Stimulated activated CD4-positive, alpha-beta T cell treated with anti-CD3 and anti-CD28 coated beads, TNF-alpha, amount 100 ng/mL, for 1 hour (primary cell): Measurements from ENCODE around the gene MACF1.

ENCODE experiments used
- DNase-seq, 3 donors: peaks; one replicate each; pipeline ENCODE4 v3.0.0-alpha.2; 2020; ENCODE audit warnings: low read depth in 3 of 3, low spot score in 1 of 3

Gene MACF1

DNA sequence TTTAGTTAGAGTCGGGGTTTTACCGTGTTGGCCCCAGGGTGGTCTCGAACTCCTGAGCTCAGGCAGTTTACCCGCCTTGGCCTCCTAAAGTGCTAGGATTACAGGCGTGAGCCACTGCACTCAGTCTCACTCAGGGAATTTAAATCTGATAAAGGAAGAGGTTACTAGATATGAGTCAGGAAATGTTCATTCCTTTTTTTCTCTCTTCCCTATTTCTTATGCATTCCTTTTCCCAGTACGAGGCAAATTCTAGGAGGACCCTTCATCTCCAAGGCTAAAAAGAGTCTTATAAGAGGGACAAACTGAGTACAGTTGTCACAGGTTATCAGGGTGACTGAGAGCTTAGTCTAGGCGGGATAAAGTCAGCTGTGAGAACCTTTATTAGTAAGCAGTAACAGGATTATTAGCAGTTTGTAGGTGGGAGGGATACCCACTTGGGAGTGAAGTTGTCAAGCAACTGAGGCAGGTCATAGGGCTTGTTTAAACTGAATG lies 9.1 kb downstream of the MACF1 start:
- no peak for DNase-seq

DNA sequence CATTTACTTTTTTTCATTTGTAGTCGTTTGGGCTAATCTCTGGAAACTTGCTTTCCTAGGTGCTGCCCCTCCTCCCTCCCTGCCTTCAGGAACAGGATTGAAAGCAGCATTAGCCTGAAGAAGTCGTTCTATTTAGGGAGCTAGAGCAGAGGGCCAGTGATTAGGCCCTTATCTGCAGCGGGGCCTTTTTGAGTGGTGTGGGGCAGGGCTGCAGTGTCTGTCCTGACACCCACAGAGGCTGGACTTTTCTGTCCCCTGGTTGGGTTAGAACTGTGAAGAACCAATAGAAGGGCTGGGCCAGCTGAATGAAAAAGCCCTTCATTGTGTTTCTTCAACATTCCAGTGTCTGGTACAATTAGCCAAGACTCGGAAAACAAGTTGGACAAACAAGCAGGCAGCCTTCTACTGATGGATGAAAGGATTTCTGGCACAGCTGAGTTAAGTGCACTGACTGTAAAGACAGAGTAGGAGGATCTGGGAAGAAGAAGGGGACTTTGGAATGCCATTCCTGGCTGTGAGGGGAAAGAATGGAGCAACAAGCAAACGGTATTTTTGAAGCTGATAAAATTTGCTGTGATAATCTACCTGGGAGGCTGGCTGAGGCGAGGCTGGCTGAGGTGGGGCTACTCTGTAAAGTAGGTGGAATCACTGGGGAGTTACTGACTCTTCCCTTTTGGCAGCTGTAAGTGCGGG lies 9.7 kb downstream of the MACF1 start:
- DNase-seq = no peak

DNA sequence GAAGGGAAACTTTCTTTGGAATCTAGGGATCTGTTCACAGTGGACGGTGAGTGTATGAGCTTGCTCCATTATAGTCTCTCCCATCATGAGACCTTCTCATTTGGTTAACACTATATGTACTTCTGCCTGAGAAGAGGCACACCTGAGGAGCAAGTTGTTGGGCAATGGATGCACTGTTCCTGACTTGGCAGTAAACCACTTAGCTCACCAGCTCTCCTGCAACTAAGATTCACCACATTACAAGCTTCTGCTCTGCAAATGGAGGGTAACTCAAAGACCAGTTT lies 10.2 kb downstream of the MACF1 start:
- DNase-seq = no peak

DNA sequence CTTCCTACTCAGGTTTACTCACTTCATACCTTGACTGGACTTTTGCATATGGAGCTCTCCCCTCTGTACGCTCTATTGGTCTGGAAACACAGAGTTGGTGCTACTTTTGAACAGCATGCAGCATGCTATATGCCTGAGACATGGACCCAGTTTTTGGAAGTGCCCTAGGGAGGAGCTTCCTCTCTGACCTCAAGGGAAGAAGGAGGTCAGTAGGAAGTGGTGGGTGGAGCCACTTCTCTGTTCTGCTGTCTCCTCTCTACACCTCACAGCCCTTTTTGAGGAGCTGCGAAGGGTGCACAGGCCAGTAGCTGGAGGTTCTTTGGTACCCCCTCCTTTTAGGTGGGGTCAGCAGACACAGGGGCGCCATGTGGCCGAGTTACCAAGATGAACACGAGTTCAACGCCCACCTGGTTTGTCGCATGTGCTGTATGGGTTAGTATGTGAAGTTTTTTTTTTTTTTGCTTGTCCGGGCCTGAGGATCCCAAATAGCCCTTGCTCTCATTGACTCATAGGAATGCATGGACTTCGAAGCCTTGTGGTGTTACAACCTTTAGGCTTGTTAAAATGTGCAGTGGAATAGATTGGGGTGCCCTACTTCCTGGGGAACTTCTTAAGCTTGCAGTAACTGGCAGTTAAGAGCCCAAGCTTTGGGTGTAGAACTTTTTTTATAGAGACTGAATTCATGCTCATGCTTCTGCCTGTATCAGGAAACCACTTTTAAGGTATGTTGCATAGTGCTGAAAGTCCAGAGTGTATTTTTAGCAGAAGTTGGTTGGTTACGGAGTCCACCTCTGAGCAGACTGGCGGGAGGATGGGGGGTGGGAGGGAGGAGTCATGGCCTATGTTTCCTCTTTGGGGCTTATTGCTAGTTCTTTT lies 10.7 kb downstream of the MACF1 start:
- no peak for DNase-seq

DNA sequence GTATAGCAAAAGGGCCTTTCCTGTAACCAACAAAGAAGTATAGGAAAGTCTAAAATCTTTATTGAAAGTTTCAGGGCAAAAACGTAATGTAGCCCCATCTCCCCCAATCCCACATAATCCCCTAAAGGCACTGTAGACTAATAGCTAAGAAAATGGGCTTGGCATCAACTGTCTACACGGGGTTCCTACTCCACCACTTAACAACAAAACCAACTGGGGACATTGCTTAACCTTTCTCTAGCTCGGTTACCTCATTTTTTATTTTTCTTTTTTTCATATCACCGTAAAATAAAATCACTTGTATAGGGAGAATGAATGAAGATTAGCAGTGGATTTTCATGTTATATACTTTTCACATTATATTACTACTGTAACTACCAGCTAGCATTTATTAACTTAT lies 12.3 kb downstream of the MACF1 start:
- DNase-seq = no peak

DNA sequence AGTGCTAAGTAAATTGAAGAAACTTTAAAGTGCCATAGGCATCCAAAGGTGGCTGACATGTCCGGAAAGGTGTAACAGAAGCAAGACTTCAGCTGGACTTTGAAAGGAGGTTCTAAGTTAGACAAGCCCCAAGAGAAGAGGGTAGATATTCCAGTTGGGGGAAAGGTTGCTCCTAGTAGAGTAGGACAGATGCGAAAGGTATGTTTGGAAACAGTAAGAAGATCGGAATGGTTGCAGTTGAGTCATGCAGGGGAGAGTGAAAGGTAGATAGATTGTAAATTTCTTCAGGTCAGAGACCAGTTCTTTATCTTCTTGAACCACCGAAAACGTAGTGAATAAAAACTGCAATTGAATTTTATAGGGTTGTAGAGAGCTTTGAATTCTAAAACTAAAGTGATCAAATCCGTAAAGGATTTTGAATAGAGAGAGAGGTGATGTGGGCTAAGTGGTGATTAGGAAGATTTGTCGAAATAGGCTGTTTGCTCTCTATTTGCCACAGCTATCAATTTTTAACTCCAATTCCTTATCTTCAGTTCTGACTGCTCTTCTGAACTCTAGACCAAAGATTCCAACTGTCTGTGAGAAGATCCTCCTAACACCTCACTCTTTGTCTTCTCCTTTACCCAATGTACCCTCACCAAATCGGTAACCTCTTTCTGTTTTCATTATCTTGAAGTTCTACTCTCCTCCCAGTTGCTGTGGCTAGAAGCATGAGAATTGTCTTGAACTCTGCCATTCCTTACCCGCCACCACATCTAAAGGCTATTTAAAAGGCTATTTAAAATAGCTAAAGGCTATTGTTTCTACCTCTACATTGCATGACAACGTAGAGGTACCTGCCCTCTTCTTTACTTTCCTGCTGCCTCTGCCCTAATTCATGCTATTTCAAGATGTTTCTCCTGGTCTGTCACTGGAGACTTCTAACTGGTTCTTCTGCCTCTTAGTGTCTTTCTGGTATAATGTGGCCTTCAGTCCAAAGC lies 16.7 kb downstream of the MACF1 start:
- no peak for DNase-seq

DNA sequence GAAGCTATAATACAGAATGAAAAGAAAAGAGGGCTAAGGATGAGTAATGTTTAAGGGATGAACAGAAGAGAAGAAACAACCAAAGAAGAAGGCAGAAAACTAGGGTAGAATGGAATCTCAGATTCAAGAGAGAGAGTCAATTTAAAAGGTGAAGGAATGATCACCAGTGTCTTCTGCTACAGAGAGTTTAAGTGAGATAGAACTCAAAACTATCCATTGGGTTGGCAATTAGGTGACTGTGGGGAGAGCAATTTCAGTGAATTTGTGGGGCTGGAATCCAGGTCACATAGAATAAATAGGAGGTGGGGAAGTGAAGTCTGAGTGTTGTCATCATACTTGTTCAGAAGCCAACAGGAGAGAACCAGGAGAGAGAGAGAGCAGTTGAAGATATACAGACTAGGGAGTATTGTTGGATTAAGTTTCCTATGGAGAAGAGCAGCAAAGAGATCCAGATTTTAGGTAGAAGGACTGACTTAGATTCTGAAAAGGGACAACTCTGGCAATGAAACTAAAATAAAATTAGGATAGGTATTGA lies 19.9 kb downstream of the MACF1 start:
- DNase-seq = no peak

DNA sequence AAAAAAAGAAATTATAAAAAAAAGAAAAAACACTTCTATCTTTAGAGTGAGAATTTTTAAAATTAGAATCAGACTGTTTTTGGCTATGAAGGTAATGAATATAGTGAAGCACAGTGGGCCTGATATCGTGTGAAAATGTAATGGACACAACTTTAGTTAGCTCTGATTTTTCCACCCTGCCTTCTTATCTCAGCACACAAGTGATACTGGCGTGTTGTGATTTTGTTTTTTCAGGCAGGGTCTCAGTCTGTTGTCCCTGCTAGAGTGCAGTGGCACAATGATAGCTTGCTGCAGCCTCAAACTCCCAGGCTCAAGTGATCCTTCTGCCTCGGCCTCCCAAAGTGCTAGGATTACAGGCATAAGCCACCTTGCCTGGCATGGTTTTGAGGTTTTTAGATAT lies 22.3 kb downstream of the MACF1 start:
- no peak for DNase-seq

DNA sequence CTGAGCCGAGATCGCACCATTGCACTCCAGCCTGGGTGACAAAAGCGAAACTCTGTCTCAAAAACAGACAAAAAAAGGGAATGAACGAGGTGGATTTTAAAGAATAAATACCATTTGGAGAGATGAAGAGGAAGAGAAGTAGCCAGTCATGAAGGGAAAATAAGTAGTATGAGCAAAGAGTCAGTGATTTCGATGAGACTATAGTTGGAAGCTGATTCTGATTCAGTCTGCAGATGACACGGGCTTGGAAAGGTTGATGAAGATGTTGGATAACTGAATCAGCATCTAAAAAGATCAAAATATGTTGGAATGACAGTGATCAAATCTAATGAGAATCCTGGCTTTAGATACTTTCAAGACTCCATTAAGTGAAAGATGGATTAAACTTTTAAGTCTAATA lies 23.8 kb downstream of the MACF1 start:
- no peak for DNase-seq

DNA sequence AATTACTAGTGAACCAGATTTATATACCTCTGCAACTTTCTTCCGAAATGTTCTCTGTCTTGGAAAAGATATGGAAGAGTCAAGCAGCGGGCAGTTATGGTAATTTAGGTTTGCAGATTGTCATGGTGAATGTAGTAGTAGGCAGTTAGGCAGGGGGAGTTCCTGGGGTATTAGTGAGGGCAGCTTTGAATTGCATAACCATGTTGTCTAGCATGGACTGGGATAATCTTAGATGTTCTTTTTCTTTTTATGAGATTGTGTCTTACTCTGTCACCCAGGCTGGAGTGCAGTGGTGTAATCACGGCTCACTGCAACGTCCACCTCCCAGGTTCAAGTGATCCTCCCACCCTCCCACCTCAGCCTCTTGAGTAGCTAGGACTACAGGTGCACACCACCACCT lies 25.0 kb downstream of the MACF1 start:
- no peak for DNase-seq

DNA sequence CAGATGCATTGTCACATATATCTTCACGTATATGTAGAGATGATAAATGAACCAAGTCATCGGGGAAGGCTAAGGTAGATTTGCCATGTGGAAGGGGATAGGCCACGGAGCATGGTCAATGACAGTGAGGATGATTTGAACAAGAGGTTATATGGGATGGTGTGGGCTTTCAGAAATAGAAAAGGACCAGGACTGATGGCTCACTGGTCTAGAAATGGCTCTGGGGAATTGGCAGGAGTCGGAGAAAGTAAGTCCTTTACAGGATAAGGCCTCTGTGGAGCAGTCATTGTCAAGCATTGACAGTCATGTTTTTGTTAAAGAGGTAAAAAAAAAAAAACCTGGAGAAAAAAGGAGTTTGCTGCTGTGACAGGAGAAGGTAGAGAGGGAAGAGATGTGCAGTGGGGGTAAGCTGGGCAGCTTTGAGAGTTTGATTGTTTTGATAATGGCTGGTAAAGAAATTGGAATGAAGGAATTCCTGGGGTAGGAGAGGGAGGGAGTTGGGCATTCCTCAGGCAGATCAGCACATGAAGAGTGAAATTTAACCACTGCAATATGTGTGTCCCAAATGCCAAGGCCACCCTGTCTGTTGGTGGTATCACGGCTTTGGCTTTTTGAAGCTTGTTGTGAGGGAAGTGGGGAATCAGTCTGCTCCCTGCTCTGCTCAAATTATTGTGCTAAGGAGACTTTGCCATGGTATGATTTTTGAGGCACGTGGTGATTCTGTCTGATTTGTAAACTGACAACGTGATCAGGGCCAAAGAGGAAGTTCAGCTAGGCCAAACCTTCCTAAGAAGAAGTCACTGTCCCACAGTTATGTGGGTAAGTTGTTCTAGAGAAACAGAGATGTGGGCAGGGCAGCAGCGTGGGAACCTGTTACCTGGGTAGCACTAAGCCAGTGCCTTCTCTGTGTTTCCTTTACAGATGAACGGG lies 26.0 kb downstream of the MACF1 start:
- peak in 1 of 3 donors; percentile 7 for DNase-seq

DNA sequence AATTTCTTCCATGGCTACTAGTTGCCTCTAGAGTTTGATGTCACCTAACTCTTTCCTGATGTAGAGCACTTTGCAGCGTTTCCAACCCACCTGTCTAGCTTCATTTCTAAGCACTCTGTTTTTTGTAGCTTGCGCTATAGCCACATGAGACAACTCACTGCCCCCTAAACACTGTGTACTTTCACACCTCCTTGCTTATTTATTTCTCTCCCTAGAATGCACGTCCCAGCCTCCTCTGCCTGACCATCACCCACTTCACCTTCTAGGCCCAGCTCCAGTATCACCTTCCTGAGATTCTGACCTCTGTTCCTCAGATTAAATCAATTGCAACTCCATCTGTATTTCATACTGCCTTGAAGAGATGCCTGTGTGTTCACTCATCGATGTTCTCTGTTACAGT lies 32.5 kb downstream of the MACF1 start:
- no peak for DNase-seq

DNA sequence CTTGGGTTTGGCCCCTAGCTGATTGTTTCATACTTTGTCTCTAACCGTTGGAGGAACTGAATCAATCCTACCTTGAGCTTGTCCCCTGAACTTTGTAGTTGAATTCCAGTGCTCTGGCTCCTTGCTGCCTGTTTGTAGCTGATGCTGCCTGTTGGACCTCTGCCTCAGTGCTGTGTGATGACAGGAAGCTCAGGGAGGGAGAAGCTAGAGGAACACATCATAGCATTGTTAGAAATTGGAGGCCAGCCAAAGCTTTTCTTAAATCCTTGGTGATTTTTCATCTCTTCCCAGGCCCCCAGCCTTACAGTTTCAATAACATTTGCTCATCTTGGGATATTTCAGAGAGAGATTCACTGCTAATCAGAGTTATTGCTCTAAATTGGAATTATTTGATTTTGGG lies 34.0 kb downstream of the MACF1 start:
- no peak for DNase-seq

DNA sequence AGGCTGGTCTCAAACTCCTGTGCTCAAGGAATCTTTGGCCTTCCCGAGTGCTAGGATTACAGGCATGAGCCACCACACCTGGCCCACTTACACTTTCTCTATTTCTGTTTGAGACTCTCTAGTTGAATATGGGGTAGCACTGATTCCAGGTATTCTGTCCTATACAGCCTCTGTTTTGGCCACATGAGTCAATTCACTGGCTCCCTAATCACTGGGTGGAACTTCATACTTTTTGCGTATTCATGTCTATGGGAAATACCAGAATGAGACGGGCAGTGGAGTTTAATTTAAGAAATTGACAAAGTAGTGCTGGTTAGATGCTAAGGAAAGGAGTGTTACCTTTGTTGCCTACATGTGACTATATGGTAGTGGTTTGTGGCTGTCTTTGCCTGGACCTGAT lies 35.5 kb downstream of the MACF1 start:
- no peak for DNase-seq

DNA sequence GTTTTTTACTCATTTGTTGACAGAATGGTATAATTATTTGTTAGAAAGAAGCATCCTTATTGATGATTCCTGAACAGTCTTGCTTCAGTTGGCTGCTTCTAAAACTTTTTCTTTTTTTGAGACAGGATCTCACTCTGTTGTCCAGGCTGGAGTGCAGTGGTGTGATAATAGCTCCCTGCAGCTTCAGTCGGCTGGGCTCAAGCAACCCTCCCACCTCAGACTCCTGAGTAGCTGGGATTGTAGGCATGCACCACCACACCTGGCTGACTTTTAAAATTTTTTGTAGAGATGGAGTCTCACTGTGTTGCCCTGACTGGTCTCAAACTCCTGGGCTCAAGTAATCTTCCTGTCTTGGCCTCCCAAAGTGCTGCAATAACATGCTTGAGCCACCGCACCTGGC lies 38.8 kb downstream of the MACF1 start:
- DNase-seq = no peak

DNA sequence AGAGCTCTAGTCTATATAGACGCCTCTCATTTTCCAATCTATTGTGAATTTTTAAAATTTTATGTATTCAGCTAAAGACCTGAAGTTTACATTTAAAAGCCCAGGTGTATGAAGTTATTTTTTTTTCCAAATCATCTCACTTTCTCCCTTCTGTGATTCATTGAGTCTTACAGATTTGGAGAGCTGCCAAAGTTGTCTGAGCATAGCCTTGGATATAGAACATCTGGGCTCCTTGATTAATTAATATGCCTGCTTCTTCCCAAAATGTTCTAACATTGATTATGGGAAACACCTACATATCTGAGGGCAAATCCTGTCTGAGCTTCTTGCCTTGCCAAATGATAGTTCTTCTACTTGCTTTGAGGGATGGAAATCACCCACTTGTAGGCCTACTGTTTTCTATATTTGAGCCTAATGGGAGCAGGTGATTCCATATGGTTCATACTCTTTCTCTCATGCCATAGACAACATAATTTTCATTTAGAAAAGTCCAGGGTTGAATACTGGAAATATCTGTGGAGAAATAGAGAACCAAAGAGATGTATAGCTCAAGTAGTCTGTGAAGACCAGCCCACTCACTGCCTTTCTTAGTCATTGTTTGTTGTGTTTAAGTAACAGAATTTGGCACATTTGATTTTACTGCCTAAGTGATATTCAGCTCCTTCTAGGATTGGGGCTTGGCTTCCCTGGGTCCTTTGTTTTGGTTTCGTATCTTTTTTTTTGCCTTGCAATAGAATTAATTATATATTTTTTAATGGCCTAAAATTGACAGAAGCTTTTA lies 46.2 kb downstream of the MACF1 start:
- DNase-seq = no peak

DNA sequence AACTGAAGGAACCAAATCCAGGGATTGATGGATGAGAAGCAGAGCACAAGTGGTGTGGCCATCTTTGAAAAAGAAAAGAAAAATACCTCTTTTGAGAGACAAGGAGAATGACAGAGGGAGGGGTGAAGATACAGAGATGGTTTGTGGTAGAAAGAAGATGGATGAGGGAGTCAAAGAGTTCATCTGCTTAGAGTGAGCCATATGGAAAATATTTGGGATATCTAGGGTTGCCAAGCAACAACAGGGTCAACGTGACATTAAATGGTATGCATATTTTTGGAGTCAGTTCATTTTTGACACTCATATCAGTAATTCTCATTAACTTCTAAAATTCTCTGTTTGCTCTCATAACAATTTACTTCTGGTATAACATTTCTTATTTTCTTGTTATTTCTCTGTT lies 50.7 kb downstream of the MACF1 start:
- DNase-seq = no peak

DNA sequence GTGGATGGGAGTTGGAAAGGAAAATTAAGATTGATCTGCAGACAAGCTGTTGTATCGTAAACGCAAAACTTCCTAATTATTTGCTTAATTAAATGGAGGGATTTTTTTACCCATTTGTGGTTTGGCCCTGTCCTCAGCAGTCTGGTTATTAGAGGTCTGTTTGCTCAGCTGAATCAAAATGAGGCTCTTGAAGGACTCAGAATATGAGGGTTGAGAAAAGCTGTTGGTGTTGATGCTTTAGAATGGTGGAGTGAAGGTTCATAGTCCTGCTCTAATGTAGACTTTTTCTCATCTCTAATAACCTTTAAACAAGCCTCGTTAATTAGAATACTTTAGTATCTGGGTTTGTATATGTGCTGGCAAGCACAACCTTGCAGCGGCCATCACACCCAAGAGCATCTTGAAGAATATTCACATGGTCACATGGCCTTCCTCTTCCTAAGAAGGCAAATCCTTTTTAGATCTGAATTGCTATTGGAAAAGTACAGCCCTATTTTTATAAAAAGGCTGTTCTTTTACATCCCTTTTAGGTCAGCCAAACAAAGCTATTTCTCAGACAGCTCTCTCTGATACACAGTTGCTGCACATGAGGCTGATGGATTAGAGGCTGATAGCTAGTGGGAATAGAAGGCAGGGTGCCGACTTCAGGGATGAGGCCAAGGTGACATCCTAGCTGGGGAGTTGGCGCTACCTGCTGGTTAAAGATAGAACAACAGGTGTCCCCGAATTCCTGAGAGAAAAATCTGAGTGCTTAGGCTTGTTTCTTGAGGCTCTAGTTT lies 53.8 kb downstream of the MACF1 start:
- DNase-seq = peak; percentile 22 to 58 (median 40)

DNA sequence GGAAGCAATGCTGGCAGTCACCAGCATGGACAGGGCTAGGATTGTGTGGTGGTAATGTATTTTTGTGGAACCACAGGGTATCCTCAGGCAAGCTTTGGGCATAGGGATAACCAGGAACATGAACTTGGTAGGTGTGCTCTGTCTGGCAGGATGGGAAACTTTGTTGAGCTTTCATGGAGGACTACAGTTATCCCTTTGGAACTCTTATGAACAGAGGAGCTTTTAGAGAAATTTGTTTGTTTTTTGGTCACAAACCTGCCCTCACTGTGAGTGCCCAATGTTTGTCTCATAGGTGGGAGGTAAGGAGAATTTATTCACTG lies 54.4 kb downstream of the MACF1 start:
- no peak for DNase-seq
